HG03460 (cell line): Measurements from ENCODE around the gene PLEKHG1.

ENCODE experiments used
- ATAC-seq: cut with Tn5 transposase; IDR thresholded peaks from one replicate; pipeline ENCODE4 v1.9.1; 2021; ENCODE audit not compliant: unreplicated experiment

Gene PLEKHG1

GRCh38 chr6:150588888-150589499 lies 10.7 kb upstream of the PLEKHG1 start:
- no peak for ATAC-seq

- no peak for ATAC-seq
Observed at GRCh38 chr6:150589852-150590251, 9.8 kb upstream of the PLEKHG1 start.

DNA sequence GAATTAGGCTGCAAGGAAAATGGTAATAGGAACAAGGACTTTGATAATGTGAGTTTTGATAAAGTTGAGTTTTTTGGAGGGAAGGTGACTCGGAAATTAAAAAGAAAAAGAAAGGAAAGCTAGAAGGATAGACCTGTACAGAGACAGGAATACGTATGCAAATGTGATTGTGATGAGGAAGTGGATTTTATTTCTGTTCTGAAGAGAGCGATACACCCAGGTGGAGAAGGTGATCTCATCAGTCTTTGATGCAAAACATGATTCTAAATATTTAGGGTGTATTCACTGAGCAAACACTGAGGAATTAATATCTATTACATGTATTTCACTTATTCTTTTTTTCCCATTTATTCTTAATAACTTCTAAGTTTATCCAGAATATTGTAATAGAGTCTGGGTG lies 9.2 kb upstream of the PLEKHG1 start:
- ATAC-seq: no peak

GRCh38 chr6:150592377-150592995 lies 7.2 kb upstream of the PLEKHG1 start:
- no peak for ATAC-seq

DNA sequence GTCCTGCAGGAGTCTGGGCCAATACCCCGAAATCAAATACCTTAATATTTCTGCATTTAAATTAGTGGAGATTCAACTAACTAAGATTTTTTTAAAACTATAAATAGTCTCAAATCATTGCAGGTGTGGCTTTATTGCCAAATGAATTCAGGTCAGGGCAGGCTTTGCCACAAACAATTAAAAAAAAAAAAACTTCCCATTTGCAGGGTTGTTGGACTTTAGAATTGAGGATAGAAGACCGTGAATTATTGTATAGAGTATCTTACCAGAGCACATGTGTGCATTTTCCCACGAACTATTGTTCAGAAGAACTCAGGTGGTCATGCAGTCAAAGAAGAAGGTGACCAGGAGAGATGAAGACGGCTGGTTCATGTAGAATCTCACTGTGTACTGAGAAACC lies 6.6 kb upstream of the PLEKHG1 start:
- ATAC-seq: no peak

GRCh38 chr6:150596439-150596838 lies 3.2 kb upstream of the PLEKHG1 start:
- ATAC-seq: no peak

GRCh38 chr6:150598401-150598800 lies 1.3 kb upstream of the PLEKHG1 start:
- ATAC-seq: no peak

GRCh38 chr6:150598858-150599198 lies 857 bp upstream of the PLEKHG1 start:
- no peak for ATAC-seq

- ATAC-seq: no peak
Observed at GRCh38 chr6:150600010-150600300, 270 bp downstream of the PLEKHG1 start.

DNA sequence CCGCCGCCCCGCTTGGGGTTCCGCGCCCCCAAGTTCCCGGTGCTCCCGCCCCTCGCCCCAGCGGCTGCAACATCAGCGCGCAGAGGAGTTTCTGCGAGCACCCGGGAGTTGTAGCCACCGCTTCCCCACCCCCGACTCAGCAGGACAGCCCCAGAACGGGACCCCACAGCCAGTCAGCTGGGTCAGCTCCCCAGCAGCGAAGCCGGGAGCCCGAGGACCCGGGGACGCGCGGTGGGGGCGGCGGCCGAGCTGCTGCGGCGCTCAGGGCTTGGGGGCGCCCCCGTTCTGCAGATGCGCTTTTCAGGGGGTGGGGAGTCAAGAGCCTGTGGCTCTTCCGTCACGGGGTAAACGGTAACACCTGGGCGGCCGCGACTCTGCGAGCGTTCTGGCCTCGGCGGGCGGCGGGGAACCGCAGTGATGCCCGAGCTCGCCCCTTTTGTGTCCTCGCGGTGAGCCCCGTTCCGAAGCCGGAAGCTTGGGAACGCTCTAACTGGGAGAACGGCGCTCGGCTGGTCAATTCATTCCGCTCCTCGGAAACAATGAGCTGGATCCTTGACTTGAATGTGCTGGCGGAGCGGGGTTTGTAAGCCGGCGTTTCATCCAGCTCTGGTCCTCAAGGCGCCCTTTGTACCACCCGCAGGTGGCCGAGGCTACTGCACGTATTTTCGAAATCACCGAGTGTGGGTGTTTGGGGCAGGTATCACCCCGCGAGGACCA lies 774 bp downstream of the PLEKHG1 start:
- ATAC-seq: peak; percentile 65

DNA sequence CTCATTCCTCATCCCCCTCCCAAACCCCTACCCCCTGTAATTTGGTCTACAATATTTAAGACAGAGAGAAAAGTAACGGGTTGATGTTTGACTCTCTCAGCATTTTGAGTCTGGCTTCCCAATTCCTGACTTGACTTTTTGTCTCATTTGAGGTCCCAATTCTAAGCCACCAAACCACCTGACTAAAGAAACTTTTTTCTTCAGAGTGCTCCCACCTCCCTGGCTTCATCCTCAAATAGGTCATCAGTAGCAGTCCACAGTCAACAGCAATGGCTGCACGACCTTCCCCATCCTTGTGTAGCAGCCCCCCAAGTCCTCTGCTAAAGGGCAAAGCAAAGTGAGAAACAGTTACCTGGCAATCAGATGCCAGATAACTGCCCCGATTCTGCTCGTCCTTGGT lies 1.8 kb downstream of the PLEKHG1 start:
- ATAC-seq: no peak

DNA sequence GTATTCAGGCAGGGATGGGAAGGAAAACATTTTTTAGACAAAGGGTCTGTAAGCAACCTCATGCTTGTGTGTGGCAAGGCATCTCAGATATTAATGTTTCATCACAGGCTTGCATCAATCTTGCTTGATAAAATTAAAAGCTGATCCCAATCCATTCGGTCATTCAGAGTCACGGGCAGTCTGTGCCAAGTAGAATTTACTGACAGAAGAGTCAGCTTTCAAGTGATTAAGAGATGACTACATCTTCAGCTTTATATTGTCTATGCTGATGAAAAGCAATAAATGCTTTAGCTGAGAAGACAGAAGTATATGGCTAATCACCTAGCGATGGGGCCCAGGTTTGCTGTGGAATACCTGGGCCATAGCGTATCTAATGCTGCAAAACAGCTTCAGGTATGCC lies 3.5 kb downstream of the PLEKHG1 start:
- ATAC-seq: no peak

DNA sequence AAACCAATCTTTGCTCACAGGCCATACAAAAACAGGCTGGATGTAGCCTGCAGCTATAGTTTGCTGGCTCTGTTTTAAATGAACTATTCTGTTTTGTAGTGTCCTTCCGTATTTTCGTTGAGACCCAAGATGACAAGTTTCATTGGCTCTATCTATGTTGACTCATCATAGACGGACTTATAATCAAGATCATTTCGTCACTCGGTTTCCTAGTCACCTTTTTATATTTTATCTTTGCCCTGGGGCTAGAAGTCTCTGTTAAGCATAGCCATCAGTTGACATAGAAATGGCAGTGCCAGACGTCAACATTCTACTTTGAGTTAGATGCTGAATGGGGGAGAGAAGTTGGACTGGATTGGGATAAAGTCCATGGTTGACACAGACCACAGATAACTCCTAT lies 4.8 kb downstream of the PLEKHG1 start:
- no peak for ATAC-seq

- ATAC-seq: no peak
Observed at GRCh38 chr6:150605333-150605732, 5.6 kb downstream of the PLEKHG1 start.

- no peak for ATAC-seq
Observed at GRCh38 chr6:150606168-150606591, 6.5 kb downstream of the PLEKHG1 start.

DNA sequence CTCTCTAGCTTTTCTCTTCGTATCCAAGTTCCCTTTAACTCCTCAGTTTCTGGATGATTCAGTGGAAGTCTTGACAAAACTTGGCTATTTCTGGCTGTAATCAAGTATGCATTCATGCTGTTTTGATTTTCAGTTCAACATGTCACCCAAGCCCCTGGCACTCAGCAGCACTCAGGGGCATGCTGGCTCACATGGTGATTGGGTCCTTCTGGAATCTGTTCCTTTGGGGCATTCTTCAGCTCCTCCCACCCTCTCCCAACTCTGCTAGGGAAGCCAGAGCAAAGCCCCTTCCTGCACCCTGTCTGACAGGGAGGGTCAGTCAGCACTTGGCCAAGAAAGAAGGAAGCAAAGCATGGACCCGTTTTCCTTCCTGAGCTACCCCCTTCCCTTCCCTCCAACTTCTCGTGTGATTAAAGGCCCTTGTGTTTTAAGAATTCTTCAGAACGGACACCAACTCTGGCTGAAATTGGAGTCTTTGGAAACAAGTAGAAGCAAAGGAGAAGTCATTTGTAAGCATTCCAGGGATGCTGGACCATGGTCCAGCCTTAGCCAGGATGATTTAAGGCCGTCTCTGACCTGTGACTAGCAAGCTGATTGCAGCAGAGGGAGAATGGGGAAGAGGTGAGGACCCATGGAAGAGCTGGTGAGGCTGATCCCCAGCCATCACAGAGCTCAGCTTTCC lies 7.1 kb downstream of the PLEKHG1 start:
- no peak for ATAC-seq

DNA sequence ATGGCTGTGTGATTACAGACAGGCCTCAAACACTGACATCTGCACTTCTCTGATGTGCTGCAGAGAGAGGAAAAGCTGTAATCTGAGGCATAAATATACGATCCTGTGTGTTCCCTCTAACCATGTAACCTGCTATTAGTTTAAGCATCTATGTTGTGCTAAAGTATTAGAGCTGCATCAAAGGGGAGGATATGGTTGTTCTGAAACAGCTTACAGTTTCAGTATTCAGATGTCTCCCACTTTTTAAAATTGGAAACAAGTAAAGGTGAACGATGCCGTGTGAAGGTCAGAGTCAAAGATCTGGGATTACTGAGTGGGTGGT lies 7.6 kb downstream of the PLEKHG1 start:
- ATAC-seq: no peak

- ATAC-seq: no peak
Observed at GRCh38 chr6:150610584-150610983, 10.9 kb downstream of the PLEKHG1 start.

DNA sequence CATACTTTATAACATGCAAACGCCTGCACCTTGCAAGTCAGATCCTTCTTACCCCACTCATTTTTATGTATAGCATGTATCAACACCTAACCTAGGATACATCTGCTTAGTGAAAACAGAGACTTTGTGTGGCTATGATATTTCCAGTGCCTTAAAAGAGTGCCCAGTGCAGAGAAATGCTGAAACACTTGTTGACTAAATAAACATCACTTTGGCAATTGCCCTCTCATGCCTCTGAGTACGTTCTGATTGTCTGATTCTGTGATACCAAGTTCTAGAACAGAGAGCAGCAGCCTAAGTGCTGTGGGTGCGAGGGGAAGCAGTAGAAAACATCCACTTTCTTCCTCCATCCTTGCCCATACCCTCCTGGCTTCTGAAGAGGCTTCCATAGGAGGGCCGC lies 13.6 kb downstream of the PLEKHG1 start:
- ATAC-seq: no peak

GRCh38 chr6:150615967-150616366 lies 16.3 kb downstream of the PLEKHG1 start:
- ATAC-seq: no peak

DNA sequence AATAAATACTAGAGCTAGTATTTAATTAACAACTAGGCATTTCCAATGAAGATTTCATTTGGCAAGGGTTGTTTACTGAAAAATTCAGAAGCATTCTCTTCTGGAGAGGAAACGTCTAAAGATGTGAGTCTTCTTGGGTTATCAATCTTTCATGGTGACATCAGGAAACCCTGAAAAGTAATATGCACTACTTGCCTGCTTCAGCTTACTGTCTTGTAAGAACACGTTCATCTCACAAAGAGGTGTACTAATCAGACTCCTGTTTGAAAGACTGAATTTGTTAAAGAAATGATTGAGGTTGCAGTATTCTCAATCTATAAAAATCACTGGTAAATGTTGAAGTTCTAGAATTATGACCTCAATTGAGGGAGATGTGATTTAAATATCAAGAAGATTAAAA lies 16.9 kb downstream of the PLEKHG1 start:
- ATAC-seq: no peak

- ATAC-seq: no peak
Observed at GRCh38 chr6:150617062-150617461, 17.4 kb downstream of the PLEKHG1 start.
